Limb (tissue), 2 donors: ENCODE measurements around the gene CUTA.

ENCODE experiments used
- DNase-seq, 2 donors: peaks; one replicate each; pipeline ENCODE4 v3.0.0-alpha.2; 2016; ENCODE audit errors: extremely low spot score in 2 of 2

The CUTA gene, protein sequence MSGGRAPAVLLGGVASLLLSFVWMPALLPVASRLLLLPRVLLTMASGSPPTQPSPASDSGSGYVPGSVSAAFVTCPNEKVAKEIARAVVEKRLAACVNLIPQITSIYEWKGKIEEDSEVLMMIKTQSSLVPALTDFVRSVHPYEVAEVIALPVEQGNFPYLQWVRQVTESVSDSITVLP

GRCh38 chr6:33417903-33418689 lies at the start of gene CUTA:
TSS of gene CUTA (minus strand) at chr6:33418107. CDS start at chr6:33418000, 107 bp downstream.
- DNase-seq, result peak; percentile 99 to 100

DNA sequence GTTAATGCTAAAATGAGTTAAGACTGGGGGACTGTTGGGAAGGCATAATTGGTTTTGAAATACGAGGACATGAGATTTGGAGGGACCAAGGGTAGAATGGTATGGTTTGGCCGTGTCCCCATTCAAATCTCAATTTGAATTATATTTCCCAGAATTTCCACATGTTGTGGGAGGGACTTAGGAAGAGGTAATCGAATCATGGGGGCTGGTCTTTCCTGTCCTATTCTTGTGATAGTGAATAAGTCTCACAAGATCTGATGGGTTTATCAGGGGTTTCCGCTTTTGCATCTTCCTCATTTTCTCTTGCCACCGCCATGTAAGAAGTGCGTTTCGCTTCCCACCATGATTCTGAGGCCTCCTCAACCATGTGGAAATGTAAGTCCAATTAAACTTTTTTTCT lies 49.2 kb upstream of the CUTA start:
- no peak for DNase-seq

- DNase-seq, result no peak
These were observed 48.3 kb upstream of the CUTA start for GRCh38 chr6:33466075-33466735.

DNA sequence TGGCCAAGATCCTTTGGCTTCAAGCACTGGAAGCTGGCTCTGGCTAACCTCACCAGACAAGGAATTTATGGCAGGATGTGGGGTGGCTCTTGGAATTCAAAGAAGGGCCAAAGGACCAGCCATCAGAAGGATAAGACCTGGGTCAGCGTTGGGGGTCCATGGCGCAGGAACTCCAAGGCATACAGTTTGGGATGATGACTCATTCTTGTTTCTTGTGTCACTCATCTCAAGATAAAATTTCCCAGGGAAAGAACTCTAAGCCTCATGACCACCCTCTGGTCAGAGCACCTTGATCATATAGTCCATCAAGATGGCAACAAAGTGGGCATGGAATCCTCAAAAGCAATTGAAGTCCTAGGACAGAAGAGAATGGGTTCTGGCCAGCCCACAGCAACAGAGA lies 41.3 kb upstream of the CUTA start:
- DNase-seq, result no peak

DNA sequence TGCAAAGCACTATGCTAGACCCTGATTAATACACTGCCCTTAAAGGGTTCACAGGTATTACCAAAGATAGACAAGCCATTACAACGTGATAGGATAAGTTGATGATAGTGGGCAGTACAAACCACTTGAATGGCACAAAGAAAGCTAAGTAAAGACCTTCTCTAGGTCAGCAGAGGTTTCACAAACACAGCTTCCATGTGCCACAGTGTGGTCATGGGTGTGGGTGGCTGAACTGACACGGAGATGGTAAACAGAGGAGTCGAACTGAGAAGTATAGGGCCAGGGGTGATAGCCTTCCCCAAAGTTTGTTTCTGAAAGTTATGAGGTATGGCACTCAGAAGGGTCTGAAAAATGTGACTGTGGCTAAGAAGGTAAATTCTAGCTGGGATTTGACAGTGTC lies 40.8 kb upstream of the CUTA start:
- no peak for DNase-seq

DNA sequence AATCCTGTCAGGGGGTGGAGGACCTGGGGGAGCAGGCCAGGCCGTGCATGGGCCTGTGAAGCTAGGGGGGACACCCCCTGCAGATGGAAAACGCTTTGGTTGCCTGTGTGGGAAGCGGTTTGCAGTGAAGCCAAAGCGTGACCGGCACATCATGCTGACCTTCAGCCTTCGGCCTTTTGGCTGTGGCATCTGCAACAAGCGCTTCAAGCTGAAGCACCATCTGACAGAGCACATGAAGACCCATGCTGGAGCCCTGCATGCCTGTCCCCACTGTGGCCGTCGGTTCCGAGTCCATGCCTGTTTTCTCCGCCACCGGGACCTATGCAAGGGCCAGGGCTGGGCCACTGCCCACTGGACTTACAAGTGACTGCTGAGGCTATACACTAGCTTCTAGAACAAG lies 38.2 kb upstream of the CUTA start:
- no peak for DNase-seq

DNA sequence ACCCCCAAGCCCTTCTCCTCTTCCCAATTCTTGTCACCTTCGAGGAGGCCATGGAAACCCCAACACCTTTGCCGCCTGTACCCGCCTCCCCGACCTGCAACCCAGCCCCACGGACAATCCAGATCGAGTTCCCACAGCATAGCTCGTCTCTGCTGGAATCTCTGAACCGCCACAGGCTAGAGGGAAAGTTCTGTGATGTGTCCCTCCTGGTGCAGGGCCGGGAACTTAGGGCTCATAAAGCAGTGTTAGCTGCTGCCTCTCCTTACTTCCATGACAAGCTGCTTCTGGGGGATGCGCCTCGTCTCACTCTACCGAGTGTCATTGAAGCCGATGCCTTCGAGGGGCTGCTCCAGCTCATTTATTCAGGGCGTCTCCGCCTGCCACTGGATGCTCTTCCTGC lies 37.1 kb upstream of the CUTA start:
- no peak for DNase-seq

GRCh38 chr6:33454009-33454946 lies 36.4 kb upstream of the CUTA start, which contains the start of gene ZBTB9:
TSS of gene ZBTB9 (plus strand) at chr6:33454576. CDS start at chr6:33455101, 525 bp downstream.
- peak; percentile 95 to 96 for DNase-seq

DNA sequence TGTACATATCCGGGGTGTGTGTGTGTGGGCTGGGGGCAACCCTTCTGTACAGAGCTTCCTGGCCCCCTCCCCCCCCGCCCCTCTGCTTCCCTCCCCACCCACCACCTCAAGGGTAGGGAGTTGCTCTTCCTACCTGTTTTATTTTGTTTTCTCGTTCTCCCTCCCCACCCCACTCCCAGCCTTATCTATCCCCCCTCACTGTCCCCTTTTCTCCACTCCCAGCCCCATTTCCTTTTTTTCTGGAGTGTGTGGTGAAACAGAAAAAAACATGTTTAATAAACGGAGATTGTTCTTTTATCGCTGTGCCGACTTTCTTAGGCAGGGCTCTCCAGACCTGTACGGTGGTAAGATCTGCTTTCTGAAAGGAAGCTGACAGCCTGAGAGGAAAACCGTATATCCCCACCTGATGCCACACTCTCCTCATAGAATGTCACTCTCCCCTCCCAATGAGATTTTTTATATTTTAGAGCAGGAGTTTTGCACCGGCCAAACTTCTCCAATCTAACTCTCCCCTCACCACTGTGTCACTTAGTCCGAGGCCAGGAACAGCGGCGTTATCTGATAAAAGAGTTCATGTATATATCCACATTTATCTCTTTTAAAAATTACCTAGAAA lies 35.6 kb upstream of the CUTA start:
- DNase-seq, result no peak

GRCh38 chr6:33452496-33452895 lies 34.6 kb upstream of the CUTA start:
- DNase-seq, result no peak

- no peak for DNase-seq
These were observed 33.7 kb upstream of the CUTA start for GRCh38 chr6:33451606-33452005.

GRCh38 chr6:33450434-33450833 lies 32.5 kb upstream of the CUTA start:
- DNase-seq, result no peak

GRCh38 chr6:33446356-33446755 lies 28.4 kb upstream of the CUTA start:
- DNase-seq, result peak in 1 of 2 donors; percentile 23

DNA sequence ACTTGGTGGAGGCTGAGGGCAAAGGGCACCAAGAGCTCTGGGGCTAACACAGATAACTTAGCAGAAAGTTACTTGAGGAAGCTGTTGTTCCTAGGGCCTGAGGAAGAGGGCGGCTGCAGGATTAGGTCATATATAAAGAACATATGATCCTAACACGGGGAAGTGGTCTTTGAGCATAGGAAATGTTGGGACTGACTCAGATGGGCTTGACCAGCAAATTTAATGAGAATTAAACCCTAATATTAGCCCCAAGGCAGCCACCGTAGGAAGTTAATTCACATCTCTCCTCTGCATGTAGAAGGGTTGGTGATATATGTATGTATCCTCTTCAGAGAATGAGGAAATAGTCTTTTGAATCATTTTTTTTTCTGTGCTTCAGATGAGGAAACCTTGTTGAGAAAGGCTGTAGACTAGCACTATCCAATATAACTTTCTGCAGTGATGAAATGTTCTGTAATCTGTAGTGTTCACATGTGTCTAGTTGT lies 27.3 kb upstream of the CUTA start:
- peak in 1 of 2 donors; percentile 7 for DNase-seq

DNA sequence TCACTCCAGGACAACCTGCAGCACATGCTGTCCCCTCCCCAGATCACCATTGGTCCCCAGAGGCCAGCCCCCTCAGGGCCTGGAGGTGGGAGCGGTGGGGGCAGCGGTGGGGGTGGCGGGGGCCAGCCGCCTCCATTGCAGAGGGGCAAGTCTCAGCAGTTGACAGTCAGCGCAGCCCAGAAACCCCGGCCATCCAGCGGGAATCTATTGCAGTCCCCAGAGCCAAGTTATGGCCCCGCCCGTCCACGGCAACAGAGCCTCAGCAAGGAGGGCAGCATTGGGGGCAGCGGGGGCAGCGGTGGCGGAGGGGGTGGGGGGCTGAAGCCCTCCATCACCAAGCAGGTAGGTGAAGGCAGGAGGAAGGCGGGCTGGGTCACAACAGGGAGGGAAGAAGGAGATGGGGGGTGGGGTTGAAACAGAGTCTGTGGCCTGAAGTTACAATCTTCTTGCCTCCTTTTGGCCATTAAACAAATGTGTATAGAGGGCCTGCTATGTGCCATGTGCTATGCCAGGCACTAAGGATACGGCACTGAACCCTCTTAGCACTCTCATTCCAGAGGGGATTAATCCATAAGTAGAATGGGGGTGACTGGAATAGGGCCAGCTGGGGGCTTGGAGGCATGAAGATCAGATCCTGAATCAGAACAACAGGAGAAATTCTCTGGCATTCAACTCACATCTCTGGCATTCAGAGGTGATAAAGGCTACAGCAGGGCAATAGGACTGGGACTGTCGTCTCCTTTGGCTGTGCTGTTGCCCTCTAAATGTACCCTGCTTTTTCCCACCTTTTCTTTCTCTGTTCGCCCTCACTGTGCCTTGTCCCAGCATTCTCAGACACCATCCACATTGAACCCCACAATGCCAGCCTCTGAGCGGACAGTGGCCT lies 26.0 kb upstream of the CUTA start:
- peak in 1 of 2 donors; percentile 27 for DNase-seq

DNA sequence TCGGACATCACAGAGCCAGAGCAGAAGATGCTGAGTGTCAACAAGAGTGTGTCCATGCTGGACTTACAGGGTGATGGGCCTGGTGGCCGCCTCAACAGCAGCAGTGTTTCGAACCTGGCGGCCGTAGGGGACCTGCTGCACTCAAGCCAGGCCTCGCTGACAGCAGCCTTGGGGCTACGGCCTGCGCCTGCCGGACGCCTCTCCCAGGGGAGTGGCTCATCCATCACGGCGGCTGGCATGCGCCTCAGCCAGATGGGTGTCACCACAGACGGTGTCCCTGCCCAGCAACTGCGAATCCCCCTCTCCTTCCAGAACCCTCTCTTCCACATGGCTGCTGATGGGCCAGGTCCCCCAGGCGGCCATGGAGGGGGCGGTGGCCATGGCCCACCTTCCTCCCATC lies 25.1 kb upstream of the CUTA start:
- DNase-seq, result peak in 1 of 2 donors; percentile 27

GRCh38 chr6:33442283-33442682 lies 24.4 kb upstream of the CUTA start:
- DNase-seq, result peak in 1 of 2 donors; percentile 27

DNA sequence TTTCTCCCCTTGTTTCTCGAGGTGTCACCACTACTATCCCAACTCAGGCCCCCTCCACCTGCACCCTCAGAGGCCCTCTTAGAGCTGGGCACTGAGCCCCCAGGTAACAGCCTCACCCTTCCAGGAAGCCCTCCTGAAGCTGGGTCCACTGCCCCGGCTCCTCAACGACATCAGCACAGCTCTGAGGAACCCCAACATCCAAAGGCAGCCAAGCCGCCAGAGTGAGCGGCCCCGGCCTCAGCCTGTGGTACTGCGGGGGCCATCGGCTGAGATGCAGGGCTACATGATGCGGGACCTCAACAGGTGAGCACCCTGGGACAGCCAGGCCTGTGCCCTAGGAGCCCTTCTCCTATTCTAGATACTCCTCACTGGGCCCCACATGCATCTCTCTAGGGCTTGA lies 23.6 kb upstream of the CUTA start:
- peak in 1 of 2 donors; percentile 9 for DNase-seq

DNA sequence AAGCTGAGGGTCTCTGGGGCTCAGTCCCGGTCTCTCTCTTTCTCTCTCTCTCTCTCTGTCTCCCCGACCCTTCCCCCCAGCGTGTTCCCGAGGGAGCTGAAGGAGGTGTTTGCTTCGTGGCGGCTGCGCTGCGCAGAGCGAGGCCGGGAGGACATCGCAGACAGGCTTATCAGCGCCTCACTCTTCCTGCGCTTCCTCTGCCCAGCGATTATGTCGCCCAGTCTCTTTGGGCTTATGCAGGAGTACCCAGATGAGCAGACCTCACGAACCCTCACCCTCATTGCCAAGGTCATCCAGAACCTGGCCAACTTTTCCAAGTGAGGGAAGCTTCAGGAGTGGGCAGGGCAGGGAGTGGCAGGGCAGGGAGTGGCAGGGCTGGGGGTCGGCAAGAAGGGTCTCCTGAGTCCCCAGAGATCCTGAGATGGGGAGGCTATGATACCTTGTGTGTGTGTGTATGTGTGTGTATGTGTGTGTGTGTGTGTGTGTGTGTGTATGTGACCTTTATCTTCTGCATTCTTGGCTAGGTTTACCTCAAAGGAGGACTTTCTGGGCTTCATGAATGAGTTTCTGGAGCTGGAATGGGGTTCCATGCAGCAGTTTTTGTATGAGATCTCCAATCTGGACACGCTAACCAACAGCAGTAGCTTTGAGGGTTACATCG lies 22.9 kb upstream of the CUTA start:
- no peak for DNase-seq
